Upper lobe of left lung (tissue), 6 donors: Measurements from ENCODE around the gene TBC1D12. TPM values are rescaled to one million over a fixed set of nuclear protein-coding genes. Genes with fewer than 3 reads are reported as not detected.

Experiments used
- ATAC-seq, 2 donors: fragments of 200-7000 bp; cut with Tn5 transposase; one replicate each; pipeline ENCODE4 v1.9.1; 2022; ENCODE audit warnings: mild to moderate bottlenecking in 2 of 2, moderate library complexity in 2 of 2; ENCODE audit not compliant: low FRiP score in 2 of 2
- DNase-seq, 2 donors: peaks; one replicate each; pipeline ENCODE4 v3.0.0-alpha.2; 2019 to 2020
- H3K27ac ChIP-seq, 4 donors: fragments of 200-600 bp; sonication (generic); one replicate each; pipeline ENCODE4 v1.5.1; 2016 to 2019
- H3K27me3 ChIP-seq, 4 donors: fragments of 200-600 bp; sonication (generic); one replicate each; pipeline ENCODE4 v1.5.1; 2017 to 2019
- H3K36me3 ChIP-seq, 4 donors: fragments of 200-600 bp; sonication (generic); one replicate each; pipeline ENCODE4 v1.5.1; 2016 to 2019
- H3K4me1 ChIP-seq, 4 donors: fragments of 200-600 bp; sonication (generic); one replicate each; pipeline ENCODE4 v1.5.1; 2018 to 2019
- H3K4me3 ChIP-seq, 4 donors: fragments of 200-600 bp; sonication (generic); one replicate each; pipeline ENCODE4 v1.5.1; 2017 to 2019; ENCODE audit warnings: mild to moderate bottlenecking in 2 of 4, moderate library complexity in 1 of 4
- H3K9me3 ChIP-seq, 4 donors: fragments of 200-600 bp; sonication (generic); one replicate each; pipeline ENCODE4 v1.5.1; 2018 to 2019
- CTCF ChIP-seq, 6 experiments: fragments of 450-650 bp in 4 of 6; fragments of 200-600 bp in 2 of 6; sonication (generic) in 2 of 6; IDR thresholded peaks; one replicate each; pipeline ENCODE4 v1.5.1; 2016 to 2019; ENCODE audit warnings: antibody characterized with exemption in 6 of 6
- EP300 ChIP-seq, 4 donors: sonication (generic); formaldehyde crosslinking; IDR thresholded peaks; one replicate each; pipeline ENCODE4 v1.5.1; 2017; ENCODE audit warnings: antibody characterized with exemption in 4 of 4, control low read depth in 2 of 4
- POLR2A ChIP-seq, 4 donors: fragments of 450-650 bp; IDR thresholded peaks; one replicate each; pipeline ENCODE4 v1.5.1; 2016 to 2017; ENCODE audit warnings: antibody characterized with exemption in 4 of 4, mild to moderate bottlenecking in 2 of 4
- POLR2AphosphoS5 ChIP-seq, 2 donors: sonication (generic); formaldehyde crosslinking; IDR thresholded peaks; one replicate each; pipeline ENCODE4 v1.5.1; 2017; ENCODE audit warnings: antibody characterized with exemption in 2 of 2
- whole genome bisulfite sequencing, 2 donors: methylation state at CpG; one replicate each; pipeline ENCODE4 v1.1.5; 2017 to 2018; 5-methylcytosine and 5-hydroxymethylcytosine counted together
- total RNA-seq, 6 donors: library from RNA; depleted of rRNA in 4 of 6; stranded (reverse); fragments of >200 nt in 4 of 6; gene quantifications; one replicate each; pipeline versions ENCODE4 v1.1.0 to v1.2.1, GENCODE V29; 2016 to 2021
- donor health status: DM: no; HTN: no; CAD: no; lungs with moderate emphysema.
- donor health status: DM: no; HTN: yes; CAD: no; lungs with severe emphysema.

Gene TBC1D12
- total RNA-seq, 6 donors from 2014 or later, result 10.5 to 36.7 (median 16.5) TPM

- Histone ChIP-seq H3K27ac (no peak overlapping the region), H3K4me1 (no peaks in the 10 kb centered on the region), H3K27me3 (no peaks in the 10 kb centered on the region), H3K9me3 (no peaks in the 10 kb centered on the region), H3K4me3 (no peak overlapping the region), H3K36me3 (peaks cover 0 to 4% (median 0%) of the 10 kb centered on the region in 4 donors)
- no peak for ATAC-seq
- no peak for TF ChIP-seq CTCF (IDR thresholded peaks at IDR 0.05)
- no peak for TF ChIP-seq POLR2AphosphoS5 (IDR thresholded peaks at IDR 0.05)
- no peak for TF ChIP-seq EP300 (IDR thresholded peaks at IDR 0.05)
- no peak for TF ChIP-seq POLR2A (IDR thresholded peaks at IDR 0.05)
- no peak for DNase-seq
- 94% methylated on average over 3 of the region's 3 CpGs for WGBS, 2 donors
These were observed 87.8 kb downstream of the TBC1D12 start for GRCh38 chr10:94489976-94490788.

GRCh38 chr10:94490789-94491039 is 88.4 kb downstream of the TBC1D12 start:
- Histone ChIP-seq H3K27me3 (no peaks in the 10 kb centered on the region), H3K27ac (no peak overlapping the region), H3K36me3 (peaks cover 0 to 4% (median 0%) of the 10 kb centered on the region in 4 donors), H3K4me1 (no peaks in the 10 kb centered on the region), H3K4me3 (no peak overlapping the region), H3K9me3 (no peaks in the 10 kb centered on the region)
- TF ChIP-seq POLR2A (IDR thresholded peaks at IDR 0.05), result no peak
- TF ChIP-seq CTCF (IDR thresholded peaks at IDR 0.05), result no peak
- TF ChIP-seq POLR2AphosphoS5 (IDR thresholded peaks at IDR 0.05), result no peak
- no peak for TF ChIP-seq EP300 (IDR thresholded peaks at IDR 0.05)
- ATAC-seq (no peak), DNase-seq (no peak)

GRCh38 chr10:94493463-94493862 is 91.1 kb downstream of the TBC1D12 start:
- Histone ChIP-seq H3K4me1 (no peaks in the 10 kb centered on the region), H3K27me3 (no peaks in the 10 kb centered on the region), H3K36me3 (peaks cover 0 to 6% (median 0%) of the 10 kb centered on the region in 4 donors), H3K27ac (no peak overlapping the region), H3K9me3 (no peaks in the 10 kb centered on the region), H3K4me3 (no peak overlapping the region)
- ATAC-seq, result no peak
- DNase-seq, result no peak
- TF ChIP-seq POLR2AphosphoS5 (IDR thresholded peaks at IDR 0.05), result no peak
- no peak for TF ChIP-seq CTCF (IDR thresholded peaks at IDR 0.05)
- TF ChIP-seq EP300 (IDR thresholded peaks at IDR 0.05), result no peak
- no peak for TF ChIP-seq POLR2A (IDR thresholded peaks at IDR 0.05)
- WGBS, 2 donors, result 92 to 94% methylated on average over 2 of the region's 2 CpGs

- H3K36me3 ChIP-seq, result peaks cover 0 to 16% (median 0%) of the 10 kb centered on the region in 4 donors
- no peaks in the 10 kb centered on the region for H3K4me1 ChIP-seq
- ATAC-seq (no peak), DNase-seq (no peak)
- H3K9me3 ChIP-seq, result no peaks in the 10 kb centered on the region
- TF ChIP-seq EP300 (IDR thresholded peaks at IDR 0.05) (no peak), CTCF (IDR thresholded peaks at IDR 0.05) (no peak), POLR2AphosphoS5 (IDR thresholded peaks at IDR 0.05) (no peak), POLR2A (IDR thresholded peaks at IDR 0.05) (no peak)
- H3K27me3 ChIP-seq, result no peaks in the 10 kb centered on the region
- no peak overlapping the region for H3K27ac ChIP-seq
- no peak overlapping the region for H3K4me3 ChIP-seq
- WGBS, 2 donors, result 85 to 90% methylated on average over 4 of the region's 4 CpGs
These were observed 93.7 kb downstream of the TBC1D12 start for GRCh38 chr10:94496010-94496409.

GRCh38 chr10:94496646-94497045 is 94.3 kb downstream of the TBC1D12 start:
- peaks cover 0 to 16% (median 0%) of the 10 kb centered on the region in 4 donors for H3K36me3 ChIP-seq
- TF ChIP-seq EP300 (IDR thresholded peaks at IDR 0.05), result no peak
- no peak for TF ChIP-seq CTCF (IDR thresholded peaks at IDR 0.05)
- TF ChIP-seq POLR2A (IDR thresholded peaks at IDR 0.05), result no peak
- TF ChIP-seq POLR2AphosphoS5 (IDR thresholded peaks at IDR 0.05), result no peak
- WGBS, 2 donors, result 62 to 71% methylated on average over 3 of the region's 3 CpGs

More at GRCh38 chr10:94496646-94497045, 94.3 kb downstream of the TBC1D12 start:
- Histone ChIP-seq H3K27me3 (no peaks in the 10 kb centered on the region), H3K27ac (no peak overlapping the region), H3K4me3 (no peak overlapping the region), H3K4me1 (no peaks in the 10 kb centered on the region), H3K9me3 (no peaks in the 10 kb centered on the region)
- no peak for ATAC-seq
- DNase-seq, result no peak
